A204.1 (cell line): ENCODE measurements around the gene PADI3.

Experiments
- FAIRE-seq: peaks from 2 replicates; lab custom pipeline; 2012; peaks lifted over from hg19 to GRCh38; lab: Jason Lieb, UNC

The PADI3 gene, protein sequence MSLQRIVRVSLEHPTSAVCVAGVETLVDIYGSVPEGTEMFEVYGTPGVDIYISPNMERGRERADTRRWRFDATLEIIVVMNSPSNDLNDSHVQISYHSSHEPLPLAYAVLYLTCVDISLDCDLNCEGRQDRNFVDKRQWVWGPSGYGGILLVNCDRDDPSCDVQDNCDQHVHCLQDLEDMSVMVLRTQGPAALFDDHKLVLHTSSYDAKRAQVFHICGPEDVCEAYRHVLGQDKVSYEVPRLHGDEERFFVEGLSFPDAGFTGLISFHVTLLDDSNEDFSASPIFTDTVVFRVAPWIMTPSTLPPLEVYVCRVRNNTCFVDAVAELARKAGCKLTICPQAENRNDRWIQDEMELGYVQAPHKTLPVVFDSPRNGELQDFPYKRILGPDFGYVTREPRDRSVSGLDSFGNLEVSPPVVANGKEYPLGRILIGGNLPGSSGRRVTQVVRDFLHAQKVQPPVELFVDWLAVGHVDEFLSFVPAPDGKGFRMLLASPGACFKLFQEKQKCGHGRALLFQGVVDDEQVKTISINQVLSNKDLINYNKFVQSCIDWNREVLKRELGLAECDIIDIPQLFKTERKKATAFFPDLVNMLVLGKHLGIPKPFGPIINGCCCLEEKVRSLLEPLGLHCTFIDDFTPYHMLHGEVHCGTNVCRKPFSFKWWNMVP

GRCh38 chr1:17248781-17249180, at the start of gene PADI3:
TSS of gene PADI3 (plus strand) at chr1:17249098. CDS start at chr1:17249138, 40 bp downstream.
- no peak for FAIRE-seq

DNA sequence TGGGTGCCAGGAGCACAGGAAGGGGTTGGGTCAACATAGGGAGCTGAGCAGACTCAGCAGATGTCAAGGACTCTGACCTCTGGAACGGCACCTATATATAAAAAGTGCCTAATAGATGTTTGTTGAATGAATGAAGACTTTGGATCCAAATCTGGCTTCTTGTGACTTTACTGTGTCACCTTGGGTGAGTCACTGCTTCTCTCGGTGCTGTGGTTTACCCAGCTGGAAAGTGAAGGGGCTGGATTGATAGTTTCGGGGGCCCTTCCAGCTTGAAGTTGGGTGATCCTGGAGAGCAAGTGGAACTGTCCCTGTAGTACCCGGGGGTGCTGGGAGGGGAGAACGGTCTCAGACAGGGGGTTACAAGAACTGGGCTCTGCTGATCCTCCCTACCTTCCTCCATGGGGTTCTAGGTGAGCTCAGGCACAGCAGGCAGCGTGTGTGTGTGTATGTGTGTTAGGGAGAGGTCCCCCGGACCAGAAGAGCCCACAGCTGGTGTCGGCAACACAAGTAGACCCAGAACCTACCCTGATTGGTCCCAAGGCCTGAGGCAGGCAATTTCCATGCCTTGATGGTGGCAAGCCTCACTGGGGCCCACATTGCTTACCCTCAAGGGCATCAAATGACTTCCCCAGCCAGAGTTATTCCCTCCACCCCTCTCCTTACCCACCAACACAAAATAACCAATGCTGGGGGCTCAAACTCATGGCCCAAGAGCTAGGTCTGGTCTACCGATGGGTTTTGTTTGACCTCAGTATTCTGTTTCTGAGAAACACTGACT, 49.4 kb upstream of the PADI3 start:
- FAIRE-seq: no peak

- no peak for FAIRE-seq
These were observed 48.7 kb upstream of the PADI3 start for GRCh38 chr1:17200246-17200645.

DNA sequence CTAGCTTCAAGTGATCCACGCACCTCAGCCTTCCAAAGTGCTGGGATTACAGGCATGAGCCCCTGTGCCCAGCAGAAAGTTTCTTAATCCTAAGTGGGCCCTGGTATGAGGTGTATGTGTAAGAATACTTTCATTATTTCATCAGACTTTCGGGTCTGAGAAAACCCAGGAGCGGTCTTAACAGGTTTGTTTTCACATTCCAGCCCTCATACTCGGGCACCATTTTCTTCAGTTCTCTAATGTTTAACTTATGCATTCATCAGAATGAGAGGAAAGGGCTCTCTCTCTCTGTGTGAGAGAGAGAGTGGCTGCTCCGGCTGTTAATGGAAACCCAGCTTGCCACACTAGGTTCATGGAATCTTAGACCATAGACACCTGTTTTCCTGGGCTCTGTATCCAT, 48.1 kb upstream of the PADI3 start:
- FAIRE-seq: no peak

- no peak for FAIRE-seq
These were observed 47.5 kb upstream of the PADI3 start for GRCh38 chr1:17201201-17202021.

- no peak for FAIRE-seq
These were observed 44.1 kb upstream of the PADI3 start, which contains the start of gene PADI1 for GRCh38 chr1:17204546-17205440. TSS of gene PADI1 (plus strand) at chr1:17205128. CDS start at chr1:17205218, 90 bp downstream.

DNA sequence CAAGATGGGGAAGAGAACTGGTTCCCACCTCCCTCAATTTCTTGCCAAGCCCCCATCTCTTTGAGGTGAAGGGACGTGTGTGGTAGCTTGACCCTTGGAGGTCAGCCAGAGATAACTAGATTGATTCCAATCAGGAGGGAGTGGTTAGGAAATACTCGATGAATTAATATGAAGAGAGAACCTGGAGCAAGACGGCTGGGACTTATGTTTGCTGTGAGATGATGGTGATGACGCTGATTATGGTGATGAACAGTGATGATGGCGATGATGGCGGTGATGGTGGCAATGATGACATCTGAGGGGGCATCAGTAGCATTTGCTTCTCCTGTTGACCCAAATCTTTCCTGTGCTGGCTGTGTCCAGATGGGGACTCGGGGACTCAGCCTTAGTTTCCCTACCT, 43.2 kb upstream of the PADI3 start:
- FAIRE-seq: no peak

- no peak for FAIRE-seq
These were observed 42.7 kb upstream of the PADI3 start for GRCh38 chr1:17206196-17206595.

DNA sequence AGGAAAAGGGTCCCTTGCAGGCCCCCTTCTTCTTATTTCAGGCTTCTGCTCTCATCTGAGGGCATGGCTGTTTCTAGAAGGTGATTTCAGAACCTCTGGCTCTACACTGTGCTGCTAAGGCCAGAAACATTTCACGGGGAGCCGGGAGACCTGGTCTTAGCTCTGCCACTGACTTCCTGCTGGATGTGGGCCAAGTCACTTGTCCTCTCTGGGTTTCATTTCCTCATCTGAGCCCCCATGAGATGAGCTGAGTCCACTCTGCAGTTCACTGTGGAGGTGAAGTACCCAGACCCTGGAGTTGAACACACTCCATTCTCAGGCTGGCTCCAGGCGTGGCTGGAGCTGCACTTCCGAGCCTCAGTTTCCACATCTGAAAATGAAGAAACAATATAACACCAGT, 41.9 kb upstream of the PADI3 start:
- no peak for FAIRE-seq

DNA sequence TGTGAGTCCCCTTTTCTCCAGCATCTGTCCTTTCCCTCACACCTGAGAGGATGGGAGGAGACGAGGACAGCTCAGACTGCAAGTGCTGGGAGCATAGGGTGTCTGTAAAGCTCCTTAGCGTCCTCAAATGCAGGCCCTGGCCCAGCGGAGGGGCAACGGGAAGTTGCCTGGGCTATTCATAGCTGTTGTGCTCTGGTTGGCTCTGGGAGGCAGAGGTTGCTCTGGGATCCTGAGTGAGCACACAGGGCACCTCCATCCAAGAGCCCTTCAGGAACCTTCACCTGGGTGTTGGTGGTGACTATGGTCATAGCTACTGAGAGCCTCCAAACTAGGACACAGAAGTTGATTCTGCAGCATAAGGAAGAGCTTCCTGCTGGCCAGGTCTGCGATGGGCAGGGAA, 41.4 kb upstream of the PADI3 start:
- no peak for FAIRE-seq

- FAIRE-seq: no peak
These were observed 40.9 kb upstream of the PADI3 start for GRCh38 chr1:17207966-17208418.

- FAIRE-seq: no peak
These were observed 40.4 kb upstream of the PADI3 start for GRCh38 chr1:17208546-17208945.

DNA sequence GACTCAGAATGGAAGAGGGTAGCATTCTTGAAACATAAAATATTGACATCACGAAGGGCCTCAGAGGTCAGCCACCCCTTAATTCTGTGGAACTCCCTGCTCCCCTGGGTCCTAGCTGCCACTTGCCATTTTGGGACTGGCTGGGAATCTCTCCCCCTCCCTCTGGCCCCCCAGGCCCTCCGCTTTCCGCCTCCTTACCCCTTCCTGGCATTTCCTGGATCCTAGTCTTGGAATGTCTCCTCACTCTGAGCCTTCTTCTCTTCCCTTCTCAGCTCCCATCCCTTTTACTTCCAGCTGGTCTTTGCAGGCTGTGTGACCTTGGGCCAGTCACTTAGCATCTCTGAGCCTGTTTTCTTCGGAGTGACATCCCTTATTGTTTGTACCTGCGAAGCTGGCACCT, 39.5 kb upstream of the PADI3 start:
- FAIRE-seq: no peak

DNA sequence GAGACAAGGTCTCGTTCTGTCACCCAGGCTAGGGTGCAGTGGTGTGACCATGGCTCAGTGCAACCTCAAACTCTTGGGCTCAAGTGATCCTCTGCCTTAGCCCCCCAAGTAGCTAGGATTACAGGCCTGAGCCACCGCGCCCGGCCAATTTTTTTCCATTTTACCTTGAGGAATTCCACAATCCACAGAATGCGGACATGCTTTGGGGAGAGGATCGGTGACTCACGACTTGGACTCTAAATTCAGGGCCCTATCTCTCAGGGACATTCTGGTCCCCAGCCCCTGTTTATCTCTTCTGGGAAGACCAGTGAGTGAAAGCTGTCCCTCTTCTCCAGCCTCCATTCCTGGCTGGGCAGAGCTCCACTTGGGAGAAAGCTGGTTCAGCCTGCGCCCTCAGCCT, 38.7 kb upstream of the PADI3 start:
- no peak for FAIRE-seq

DNA sequence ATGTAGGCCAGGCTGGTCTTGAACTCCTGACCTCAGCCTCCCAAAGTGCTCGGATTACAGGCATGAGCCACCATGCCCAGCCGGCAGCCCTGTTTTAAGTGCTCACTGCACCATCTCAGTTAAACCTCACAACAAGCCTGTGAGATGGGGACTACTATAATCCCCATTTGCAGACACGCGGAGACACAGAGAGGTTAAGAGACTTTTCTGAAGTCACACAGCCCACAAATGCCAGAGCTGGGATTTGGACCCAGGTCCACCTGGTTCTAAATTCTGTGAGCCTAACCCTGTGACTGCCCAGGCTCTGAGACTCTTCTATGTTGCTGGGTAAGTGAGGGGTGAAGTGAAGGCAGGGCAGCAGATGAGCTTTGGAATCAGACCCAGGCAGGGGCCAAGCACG, 37.5 kb upstream of the PADI3 start:
- FAIRE-seq: no peak

DNA sequence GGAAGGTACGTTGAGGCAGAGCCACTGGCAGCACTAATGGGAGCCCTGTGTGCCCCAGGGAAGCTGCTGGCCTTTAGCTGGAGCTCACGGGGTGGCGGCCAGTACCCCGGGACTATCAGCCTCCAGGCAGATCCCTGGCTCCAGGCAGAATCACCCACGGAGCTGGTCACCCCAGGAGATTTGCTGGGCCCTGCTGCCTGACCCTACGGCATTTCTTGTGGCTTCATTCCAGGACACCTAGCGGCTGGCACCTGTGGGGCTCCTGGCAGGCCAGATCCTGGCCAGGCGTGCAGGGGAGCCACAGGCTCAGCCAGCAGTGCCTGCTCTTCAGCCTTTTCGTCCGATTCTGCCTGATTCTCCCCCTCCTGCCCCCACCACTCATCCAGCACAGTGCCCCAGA, 36.9 kb upstream of the PADI3 start:
- FAIRE-seq: no peak

GRCh38 chr1:17212487-17213121, 36.3 kb upstream of the PADI3 start:
- FAIRE-seq: no peak

- no peak for FAIRE-seq
These were observed 35.6 kb upstream of the PADI3 start for GRCh38 chr1:17213148-17213781.

GRCh38 chr1:17213782-17214148, 35.1 kb upstream of the PADI3 start:
- no peak for FAIRE-seq
